GM12872 (cell line): Measurements from ENCODE around the gene TPT1.

Experiments used
- CTCF ChIP-seq: IDR thresholded peaks from 3 replicates; pipeline ENCODE4 v1.5.1; 2011; ENCODE audit warnings: low read depth, mild to moderate bottlenecking, low read length, moderate library complexity; ENCODE audit not compliant: insufficient read depth

Gene TPT1

DNA sequence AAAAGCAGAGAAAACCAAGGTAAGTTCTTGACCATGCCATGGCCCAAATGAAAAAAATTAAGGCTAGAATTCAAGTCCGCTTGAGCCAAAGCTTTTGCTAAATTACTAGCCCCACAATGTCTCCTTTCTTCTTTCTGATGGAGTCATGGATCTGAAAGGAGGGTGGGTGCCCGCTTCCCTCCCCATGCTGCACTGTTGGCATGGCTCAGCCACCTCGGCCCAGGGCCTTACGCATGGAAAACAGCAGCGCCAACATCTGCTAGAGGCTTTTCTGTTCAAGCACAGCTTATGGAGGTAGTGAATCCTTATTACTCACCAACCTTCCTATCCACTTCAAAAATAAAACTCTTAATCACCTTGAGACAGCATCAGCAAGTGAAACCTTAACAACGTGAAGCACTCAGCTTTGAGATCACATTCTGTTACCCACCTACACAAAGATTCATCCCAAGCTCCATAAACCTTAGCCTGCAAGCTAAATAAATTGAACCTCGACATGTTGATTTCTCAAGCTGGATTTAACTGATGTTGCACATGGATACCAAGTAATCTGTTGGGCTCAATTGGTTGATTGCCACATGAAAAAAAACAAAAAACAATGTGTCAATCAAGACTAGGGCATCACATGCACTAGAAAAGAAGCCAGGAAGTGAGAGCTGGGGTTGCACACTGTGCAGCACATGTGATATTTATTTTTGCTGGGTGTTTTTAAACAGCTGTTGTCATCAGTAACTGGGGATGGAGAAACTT, 43.4 kb downstream of the TPT1 start:
- no peak for TF ChIP-seq CTCF

DNA sequence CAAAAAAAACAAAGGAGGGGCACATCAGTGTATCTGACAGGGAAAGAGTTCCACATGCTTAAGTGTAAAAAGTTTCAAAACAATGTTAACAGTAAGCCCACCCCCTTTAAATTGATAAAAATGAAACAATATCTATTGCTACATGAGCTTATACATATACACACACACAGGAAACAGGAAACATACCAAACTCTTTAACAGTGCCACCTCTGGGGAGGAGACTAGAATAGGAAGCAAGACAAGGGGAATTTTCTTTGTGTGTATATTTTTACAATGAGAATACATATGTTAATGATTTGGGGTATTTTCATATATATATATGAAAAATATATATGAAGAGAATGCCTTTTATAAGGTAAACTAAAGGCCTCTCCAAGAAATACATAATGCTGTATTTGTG, 44.7 kb downstream of the TPT1 start:
- TF ChIP-seq CTCF = no peak

DNA sequence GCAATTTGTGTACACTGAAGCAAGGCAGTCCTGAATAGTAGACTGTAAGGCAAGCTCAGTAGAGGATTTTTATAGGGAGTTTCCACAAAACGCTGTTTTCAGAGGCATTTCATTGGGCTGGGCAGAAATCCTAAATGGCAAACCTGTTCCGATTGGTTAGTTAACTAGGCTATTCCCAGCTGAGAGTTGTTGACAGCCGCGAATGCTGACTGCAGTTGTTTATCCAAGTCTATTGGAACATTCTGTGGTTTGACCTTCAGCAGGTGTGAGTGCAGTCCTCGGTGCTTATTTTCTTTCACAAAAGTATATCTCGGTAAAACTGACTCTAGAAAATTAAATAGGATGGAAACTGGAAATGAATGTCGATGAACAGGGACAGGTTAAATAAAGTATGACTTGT, 45.4 kb downstream of the TPT1 start:
- no peak for TF ChIP-seq CTCF

- TF ChIP-seq CTCF = no peak
Observed at GRCh38 chr13:45292176-45292575, 48.8 kb downstream of the TPT1 start.

GRCh38 chr13:45289936-45290563, 50.9 kb downstream of the TPT1 start:
- TF ChIP-seq CTCF = no peak
